DND-41 (cell line): ENCODE results near the gene TTC33.

Source experiments
- ATAC-seq: fragments of 200-7000 bp; cut with Tn5 transposase; 3 replicates; pipeline ENCODE4 v1.9.1; 2021; ENCODE audit warnings: low read depth; ENCODE audit not compliant: insufficient read depth
- DNase-seq: peaks from one replicate; pipeline ENCODE4 v3.0.0-alpha.2; 2020
- H2AFZ ChIP-seq: 2 replicates; pipeline ENCODE4 v1.6.0; 2012; ENCODE audit warnings: low read depth, low read length
- H3K27ac ChIP-seq: 2 replicates; pipeline ENCODE4 v1.5.1; 2012; ENCODE audit warnings: low read length, inconsistent platforms
- H3K27me3 ChIP-seq: fragments of 200-600 bp; sonication (generic); 2 replicates; pipeline ENCODE4 v1.6.0; 2012; ENCODE audit warnings: low read length, mild to moderate bottlenecking, inconsistent platforms; ENCODE audit not compliant: insufficient read depth, poor library complexity
- H3K36me3 ChIP-seq: 2 replicates; pipeline ENCODE4 v1.5.1; 2012; ENCODE audit warnings: low read length, inconsistent platforms; ENCODE audit not compliant: insufficient read depth
- H3K4me1 ChIP-seq: 2 replicates; pipeline ENCODE4 v1.5.1; 2012; ENCODE audit warnings: mild to moderate bottlenecking, low read length; ENCODE audit not compliant: insufficient read depth
- H3K4me2 ChIP-seq: 2 replicates; pipeline ENCODE4 v1.6.0; 2012; ENCODE audit warnings: mild to moderate bottlenecking, moderate library complexity, low read length, inconsistent platforms; ENCODE audit not compliant: insufficient read depth
- H3K4me3 ChIP-seq, 2 experiments: fragments of 200-600 bp in 1 of 2; shearing (Covaris generic) in 1 of 2; 2 replicates each; pipeline ENCODE4 v1.5.1; 2012 to 2016; ENCODE audit warnings: inconsistent platforms in 2 of 2, low read length in 2 of 2, mild to moderate bottlenecking in 2 of 2, low read depth in 1 of 2, moderate library complexity in 1 of 2
- H3K79me2 ChIP-seq: 2 replicates; pipeline ENCODE4 v1.6.0; 2012; ENCODE audit warnings: low read length, inconsistent platforms; ENCODE audit not compliant: insufficient read depth
- H3K9ac ChIP-seq: 2 replicates; pipeline ENCODE4 v1.6.0; 2012; ENCODE audit warnings: low read depth, mild to moderate bottlenecking, inconsistent platforms, low read length, moderate library complexity
- H3K9me3 ChIP-seq: 2 replicates; pipeline ENCODE4 v1.5.1; 2012; ENCODE audit warnings: low read length, moderate library complexity, mild to moderate bottlenecking, inconsistent platforms; ENCODE audit not compliant: insufficient read depth, severe bottlenecking
- H4K20me1 ChIP-seq: 2 replicates; pipeline ENCODE4 v1.6.0; 2012; ENCODE audit warnings: low read length; ENCODE audit not compliant: insufficient read depth
- EZH2 ChIP-seq: IDR thresholded peaks from 3 replicates; pipeline ENCODE4 v1.6.1; 2012; ENCODE audit warnings: borderline replicate concordance, low read depth, mild to moderate bottlenecking, moderate library complexity, low read length, inconsistent platforms; ENCODE audit not compliant: severe bottlenecking
- TF ChIP-seq, protein P1 (sequence below): IDR thresholded peaks from 2 replicates; pipeline ENCODE4 v1.5.1; 2012; ENCODE audit warnings: borderline replicate concordance, low read length, moderate library complexity, mild to moderate bottlenecking; ENCODE audit not compliant: poor library complexity, severe bottlenecking; ENCODE audit errors: extremely low read depth

The TTC33 gene

DNA sequence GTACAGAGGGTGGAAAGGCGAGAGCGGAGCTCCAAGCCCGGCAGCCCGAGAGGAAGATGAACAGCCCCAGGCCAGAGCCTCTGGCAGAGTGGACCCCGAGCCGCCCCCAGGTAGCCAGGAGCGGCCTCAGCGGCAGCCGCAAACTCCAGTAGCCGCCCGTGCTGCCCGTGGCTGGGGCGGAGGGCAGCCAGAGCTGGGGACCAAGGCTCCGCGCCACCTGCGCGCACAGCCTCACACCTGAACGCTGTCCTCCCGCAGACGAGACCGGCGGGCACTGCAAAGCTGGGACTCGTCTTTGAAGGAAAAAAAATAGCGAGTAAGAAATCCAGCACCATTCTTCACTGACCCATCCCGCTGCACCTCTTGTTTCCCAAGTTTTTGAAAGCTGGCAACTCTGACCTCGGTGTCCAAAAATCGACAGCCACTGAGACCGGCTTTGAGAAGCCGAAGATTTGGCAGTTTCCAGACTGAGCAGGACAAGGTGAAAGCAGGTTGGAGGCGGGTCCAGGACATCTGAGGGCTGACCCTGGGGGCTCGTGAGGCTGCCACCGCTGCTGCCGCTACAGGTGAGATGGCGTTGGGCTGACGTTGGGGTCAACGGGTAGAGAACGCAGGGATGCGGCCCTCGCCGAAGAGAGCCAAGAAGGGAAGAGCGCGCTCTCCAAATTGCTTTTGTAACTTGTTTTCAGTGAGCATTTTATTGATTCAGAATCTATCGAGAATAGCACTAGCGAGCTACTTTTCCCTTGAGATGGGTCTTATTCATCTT lies 75.7 kb downstream of the TTC33 start, which contains the start of gene PTGER4:
PTGER4 (plus strand) TSS at position 3 of the 769 bp plus-strand sequence. CDS start 1,079 bp downstream, outside the sequence.
- H3K9ac ChIP-seq = peak within 1 kb of the TSS; percentile 89
- peak within 1 kb of the TSS; percentile 60 for H2AFZ ChIP-seq
- H3K36me3 ChIP-seq = peaks cover 48% of the 10 kb centered on the region
- DNase-seq = peak; percentile 47
- peak within 1 kb of the TSS; percentile 95 to 96 for H3K4me3 ChIP-seq
- peaks cover 95% of the 10 kb centered on the region for H3K79me2 ChIP-seq
- H4K20me1 ChIP-seq = peaks cover 49% of the 10 kb centered on the region
- H3K27ac ChIP-seq = peak within 1 kb of the TSS; percentile 99
- peak within 1 kb of the TSS; percentile 66 for H3K4me2 ChIP-seq
- TF ChIP-seq, protein P1, sequence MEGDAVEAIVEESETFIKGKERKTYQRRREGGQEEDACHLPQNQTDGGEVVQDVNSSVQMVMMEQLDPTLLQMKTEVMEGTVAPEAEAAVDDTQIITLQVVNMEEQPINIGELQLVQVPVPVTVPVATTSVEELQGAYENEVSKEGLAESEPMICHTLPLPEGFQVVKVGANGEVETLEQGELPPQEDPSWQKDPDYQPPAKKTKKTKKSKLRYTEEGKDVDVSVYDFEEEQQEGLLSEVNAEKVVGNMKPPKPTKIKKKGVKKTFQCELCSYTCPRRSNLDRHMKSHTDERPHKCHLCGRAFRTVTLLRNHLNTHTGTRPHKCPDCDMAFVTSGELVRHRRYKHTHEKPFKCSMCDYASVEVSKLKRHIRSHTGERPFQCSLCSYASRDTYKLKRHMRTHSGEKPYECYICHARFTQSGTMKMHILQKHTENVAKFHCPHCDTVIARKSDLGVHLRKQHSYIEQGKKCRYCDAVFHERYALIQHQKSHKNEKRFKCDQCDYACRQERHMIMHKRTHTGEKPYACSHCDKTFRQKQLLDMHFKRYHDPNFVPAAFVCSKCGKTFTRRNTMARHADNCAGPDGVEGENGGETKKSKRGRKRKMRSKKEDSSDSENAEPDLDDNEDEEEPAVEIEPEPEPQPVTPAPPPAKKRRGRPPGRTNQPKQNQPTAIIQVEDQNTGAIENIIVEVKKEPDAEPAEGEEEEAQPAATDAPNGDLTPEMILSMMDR = no peak
- TF ChIP-seq EZH2 = no peak
- no peaks in the 10 kb centered on the region for H3K27me3 ChIP-seq
- H3K9me3 ChIP-seq = no peaks in the 10 kb centered on the region
- peaks cover 38% of the 10 kb centered on the region for H3K4me1 ChIP-seq
- peak; percentile 5; the same call in 2 of the 3 replicates for ATAC-seq

DNA sequence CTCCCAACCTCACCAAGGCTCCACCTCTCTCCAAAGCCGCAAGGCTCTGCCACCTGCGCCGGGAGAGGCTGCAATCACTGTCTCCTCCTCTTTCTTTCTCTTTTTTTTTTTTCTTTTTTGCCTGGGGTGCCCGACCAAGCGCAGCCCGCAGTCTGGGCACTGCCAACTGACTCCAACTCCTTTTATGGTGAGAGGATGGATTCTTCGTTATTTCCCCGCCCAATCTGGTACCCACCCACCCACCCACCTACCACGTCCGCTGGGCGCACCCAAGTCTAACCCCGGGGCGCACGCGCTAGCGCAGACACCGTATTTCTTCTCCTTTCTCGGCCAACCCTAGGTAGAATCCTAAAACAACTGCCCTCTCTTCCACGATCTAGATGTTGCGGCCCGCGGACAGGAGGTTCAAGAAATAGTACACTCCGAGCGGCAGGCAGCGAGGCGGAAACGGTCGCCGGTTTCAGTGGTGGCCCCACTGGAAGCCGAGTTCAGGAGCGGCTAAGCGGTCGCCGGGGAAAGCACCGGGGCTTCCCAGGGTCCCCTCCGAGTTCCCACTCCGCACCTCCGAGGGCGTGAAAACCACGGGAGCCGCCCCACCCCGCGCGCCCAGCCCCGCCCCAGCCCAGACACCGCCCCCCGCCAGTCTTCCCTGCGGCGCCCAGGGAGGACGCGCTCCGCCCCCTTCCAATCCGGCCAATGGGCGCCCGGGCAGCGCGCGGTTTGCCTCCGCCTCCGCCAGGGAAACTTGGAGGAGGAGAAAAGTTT lies 76.4 kb downstream of the TTC33 start:
- Histone ChIP-seq H3K27me3 (no peaks in the 10 kb centered on the region), H3K9me3 (no peaks in the 10 kb centered on the region), H2AFZ (peak overlapping the region; percentile 60), H3K4me1 (peaks cover 38% of the 10 kb centered on the region), H3K27ac (peak overlapping the region; percentile 99), H3K4me3 (peak overlapping the region; percentile 95 to 96; a peak in 3 of 4 replicates), H4K20me1 (peaks cover 44% of the 10 kb centered on the region), H3K4me2 (peak overlapping the region; percentile 66), H3K79me2 (peaks cover 93% of the 10 kb centered on the region), H3K9ac (peak overlapping the region; percentile 89), H3K36me3 (peaks cover 41% of the 10 kb centered on the region)
- peak; percentile 63 for ATAC-seq
- DNase-seq = peak; percentile 96
- TF ChIP-seq EZH2 = no peak
- TF ChIP-seq, protein P1 = no peak

DNA sequence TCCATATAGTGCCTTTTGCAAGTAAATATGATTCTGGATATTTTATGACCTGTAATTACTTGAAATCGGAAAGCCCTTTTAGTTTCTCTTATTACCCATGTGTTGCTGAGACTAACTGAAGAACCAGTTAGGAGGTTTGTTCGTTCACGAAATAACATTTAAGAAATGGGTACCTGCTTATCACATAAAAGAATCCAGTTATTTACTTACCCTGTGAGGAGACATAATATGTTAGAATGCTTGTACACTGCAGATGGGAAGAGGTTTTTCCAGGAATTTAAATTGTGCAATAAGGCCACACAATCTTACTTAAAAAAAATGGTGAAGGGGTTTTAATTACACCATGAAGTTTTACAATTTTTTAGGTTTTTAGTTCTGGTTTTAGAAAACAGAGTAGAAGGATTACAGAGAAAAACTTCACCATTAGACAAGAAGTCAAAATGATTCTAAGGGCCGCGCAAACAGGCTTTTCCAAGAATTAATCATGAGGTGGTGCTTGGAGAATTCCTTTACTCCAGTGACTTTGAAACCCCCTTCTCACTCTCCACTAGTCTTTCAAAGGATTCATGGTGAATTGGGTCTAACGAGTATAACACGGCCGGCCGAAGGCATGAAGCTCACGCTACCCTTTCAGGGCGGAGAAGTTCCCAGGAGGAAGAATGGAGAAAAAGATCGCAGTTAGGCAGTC lies 77.2 kb downstream of the TTC33 start:
- Histone ChIP-seq H3K9me3 (no peaks in the 10 kb centered on the region), H3K36me3 (peaks cover 34% of the 10 kb centered on the region), H3K9ac (peak overlapping the region; percentile 81), H2AFZ (no peak overlapping the region), H3K4me2 (peak overlapping the region; percentile 55), H3K4me3 (peak overlapping the region; percentile 46 to 59), H3K27me3 (no peaks in the 10 kb centered on the region), H3K79me2 (peaks cover 85% of the 10 kb centered on the region), H4K20me1 (peaks cover 38% of the 10 kb centered on the region), H3K27ac (peak overlapping the region; percentile 97), H3K4me1 (peaks cover 43% of the 10 kb centered on the region)
- no peak for TF ChIP-seq EZH2
- TF ChIP-seq, protein P1 = no peak
- DNase-seq = no peak
- no peak for ATAC-seq
